Right atrium auricular region (tissue), 2 donors: ENCODE measurements around the gene PBX2. TPM values are rescaled to one million over a fixed set of nuclear protein-coding genes. Genes with fewer than 3 reads are reported as not detected.

Source experiments
- DNase-seq: peaks from one replicate; pipeline ENCODE4 v3.0.0-alpha.2; 2019; ENCODE audit warnings: low spot score
- H3K27ac ChIP-seq, 2 donors: fragments of 200-600 bp; sonication (generic); 1 replicate in 1 of 2; 2 replicates in 1 of 2; pipeline ENCODE4 v1.5.1; 2016 to 2019
- H3K27me3 ChIP-seq, 2 donors: fragments of 200-600 bp; sonication (generic); one replicate each; pipeline versions ENCODE4 v1.5.1 to v1.6.0; 2017 to 2019
- H3K36me3 ChIP-seq: fragments of 200-600 bp; sonication (generic); one replicate; pipeline ENCODE4 v1.5.1; 2016
- H3K4me1 ChIP-seq, 2 donors: fragments of 200-600 bp; sonication (generic); one replicate each; pipeline versions ENCODE4 v1.5.1 to v1.6.0; 2017 to 2019
- H3K4me3 ChIP-seq, 2 donors: fragments of 200-600 bp; sonication (generic); 1 replicate in 1 of 2; 2 replicates in 1 of 2; pipeline ENCODE4 v1.5.1; 2017 to 2019; ENCODE audit warnings: mild to moderate bottlenecking in 1 of 2, moderate library complexity in 1 of 2
- H3K9me3 ChIP-seq, 2 donors: fragments of 200-600 bp; sonication (generic); one replicate each; pipeline ENCODE4 v1.5.1; 2019
- total RNA-seq, 2 donors: library from RNA; depleted of rRNA; stranded (reverse); fragments of >200 nt; gene quantifications; one replicate each; pipeline ENCODE4 v1.1.0, GENCODE V29; 2016
- TF ChIP-seq, protein P1 (sequence below), 2 donors: fragments of 200-600 bp; sonication (generic); IDR thresholded peaks; one replicate each; pipeline ENCODE4 v1.5.1; 2019; ENCODE audit warnings: antibody characterized with exemption in 2 of 2

Gene PBX2
- total RNA-seq, 2 donors from 2014 or later: 26.0 to 32.5 TPM

DNA sequence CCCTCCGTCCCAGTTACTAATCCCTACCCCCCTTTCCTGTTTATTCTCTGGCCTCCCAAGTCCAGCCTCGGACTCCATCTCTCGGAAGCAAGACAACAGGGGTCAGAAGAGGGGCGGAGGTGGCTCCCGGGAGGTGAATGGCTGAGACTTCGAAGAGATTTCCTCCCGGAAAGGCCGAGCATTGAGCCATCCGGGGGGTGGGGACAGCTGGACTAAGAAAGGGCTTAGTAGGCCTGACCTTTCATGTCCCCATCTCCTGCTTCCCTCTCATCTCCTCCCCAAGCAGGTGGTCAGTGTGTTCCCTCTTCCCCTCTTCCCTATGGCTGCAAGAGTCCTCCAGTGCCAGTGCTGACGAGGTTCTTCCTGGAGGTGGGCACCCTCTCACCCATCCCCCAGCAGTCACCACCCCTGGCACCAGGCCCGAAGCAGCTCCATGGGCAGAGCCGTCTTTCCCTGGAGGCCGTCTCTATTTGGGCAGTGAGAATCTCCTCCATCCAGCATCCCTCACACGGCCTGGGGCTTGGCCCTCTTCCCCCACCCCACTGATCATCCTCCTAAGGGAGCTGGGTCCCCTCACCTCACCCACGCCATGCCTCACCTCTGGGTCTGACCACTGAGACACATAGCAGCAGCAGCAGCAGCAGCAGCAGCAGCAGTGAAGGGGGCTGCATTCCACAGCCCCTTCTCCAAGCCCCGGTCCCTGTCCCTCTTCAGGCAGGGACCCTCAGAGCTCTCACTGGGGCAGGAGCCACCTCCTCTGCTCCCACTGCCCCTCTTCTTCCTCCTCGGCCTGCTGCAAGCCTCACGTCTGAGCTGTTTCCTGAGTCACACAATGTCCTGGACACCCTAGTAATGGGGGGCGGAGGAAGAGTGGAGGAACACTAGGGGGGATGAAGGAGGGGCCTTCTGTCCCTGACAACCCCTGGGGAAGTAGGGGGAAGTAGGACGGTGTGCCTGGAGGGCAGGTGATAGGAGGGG, 33.5 kb upstream of the PBX2 start, which contains the start of gene NOTCH4:
TSS of gene NOTCH4 (minus strand) at position 810 of the 978 bp plus-strand sequence. CDS start at position 671, 139 bp downstream.
- TF ChIP-seq, protein P1, sequence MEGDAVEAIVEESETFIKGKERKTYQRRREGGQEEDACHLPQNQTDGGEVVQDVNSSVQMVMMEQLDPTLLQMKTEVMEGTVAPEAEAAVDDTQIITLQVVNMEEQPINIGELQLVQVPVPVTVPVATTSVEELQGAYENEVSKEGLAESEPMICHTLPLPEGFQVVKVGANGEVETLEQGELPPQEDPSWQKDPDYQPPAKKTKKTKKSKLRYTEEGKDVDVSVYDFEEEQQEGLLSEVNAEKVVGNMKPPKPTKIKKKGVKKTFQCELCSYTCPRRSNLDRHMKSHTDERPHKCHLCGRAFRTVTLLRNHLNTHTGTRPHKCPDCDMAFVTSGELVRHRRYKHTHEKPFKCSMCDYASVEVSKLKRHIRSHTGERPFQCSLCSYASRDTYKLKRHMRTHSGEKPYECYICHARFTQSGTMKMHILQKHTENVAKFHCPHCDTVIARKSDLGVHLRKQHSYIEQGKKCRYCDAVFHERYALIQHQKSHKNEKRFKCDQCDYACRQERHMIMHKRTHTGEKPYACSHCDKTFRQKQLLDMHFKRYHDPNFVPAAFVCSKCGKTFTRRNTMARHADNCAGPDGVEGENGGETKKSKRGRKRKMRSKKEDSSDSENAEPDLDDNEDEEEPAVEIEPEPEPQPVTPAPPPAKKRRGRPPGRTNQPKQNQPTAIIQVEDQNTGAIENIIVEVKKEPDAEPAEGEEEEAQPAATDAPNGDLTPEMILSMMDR (IDR thresholded peaks at IDR 0.05): no peak
- peak within 1 kb of the TSS; percentile 67 to 73 for H3K27ac ChIP-seq
- no peaks in the 10 kb centered on the region for H3K27me3 ChIP-seq
- H3K36me3 ChIP-seq: no peaks in the 10 kb centered on the region
- H3K4me1 ChIP-seq: peaks cover 0 to 5% of the 10 kb centered on the region in 2 donors
- no peaks in the 10 kb centered on the region for H3K9me3 ChIP-seq
- peak within 1 kb of the TSS; percentile 33 to 37 for H3K4me3 ChIP-seq
- DNase-seq: no peak

DNA sequence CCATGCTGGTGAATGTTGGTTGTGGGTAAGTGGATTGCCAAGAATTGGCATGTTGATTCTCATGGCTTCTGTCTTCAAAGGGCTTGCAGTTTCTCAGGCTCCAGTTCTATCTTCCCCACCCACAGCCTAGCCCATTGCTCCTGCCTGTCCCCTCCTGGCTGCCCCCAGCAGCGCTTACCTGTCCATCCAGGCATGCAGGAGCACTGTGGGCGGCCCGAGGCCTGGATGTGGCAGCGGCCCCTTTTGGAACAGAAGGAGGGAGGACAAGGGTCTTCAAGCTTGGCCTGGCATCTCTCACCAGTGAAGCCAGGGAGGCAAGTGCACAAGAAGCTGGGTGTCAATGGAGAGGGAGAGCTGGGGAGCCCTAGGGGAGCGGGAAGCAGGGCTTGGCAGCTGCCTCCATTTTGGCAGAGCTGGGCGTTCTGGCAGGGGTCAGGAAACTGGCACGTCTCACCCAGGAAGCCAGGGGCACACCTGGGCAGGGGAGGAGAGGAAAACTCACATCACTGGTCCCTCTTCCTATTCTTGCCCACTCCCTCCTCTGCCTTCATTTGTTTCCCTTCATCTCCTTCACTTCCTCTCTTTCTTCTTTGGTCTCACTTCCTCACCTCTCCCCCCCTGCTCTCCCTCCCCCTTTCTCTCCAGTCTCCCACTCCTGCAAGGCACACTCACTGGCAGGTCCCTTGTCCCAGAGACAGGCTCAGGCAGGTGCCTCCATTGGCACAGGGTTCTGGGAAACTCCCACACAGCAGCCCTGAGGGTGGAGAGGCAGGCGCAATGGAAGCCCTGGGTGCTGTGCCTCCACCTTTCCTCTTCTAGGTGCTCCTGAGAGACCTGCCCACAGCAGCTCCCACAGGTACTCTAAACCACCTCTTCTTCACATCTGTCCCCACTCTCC, 32.6 kb upstream of the PBX2 start:
- H3K9me3 ChIP-seq: no peaks in the 10 kb centered on the region
- peak overlapping the region; percentile 4 to 37 for H3K4me3 ChIP-seq
- no peaks in the 10 kb centered on the region for H3K36me3 ChIP-seq
- TF ChIP-seq, protein P1 (IDR thresholded peaks at IDR 0.05): no peak
- no peak for DNase-seq
- peak overlapping the region; percentile 67 to 73 for H3K27ac ChIP-seq
- H3K4me1 ChIP-seq: peaks cover 0 to 5% of the 10 kb centered on the region in 2 donors
- H3K27me3 ChIP-seq: no peaks in the 10 kb centered on the region

DNA sequence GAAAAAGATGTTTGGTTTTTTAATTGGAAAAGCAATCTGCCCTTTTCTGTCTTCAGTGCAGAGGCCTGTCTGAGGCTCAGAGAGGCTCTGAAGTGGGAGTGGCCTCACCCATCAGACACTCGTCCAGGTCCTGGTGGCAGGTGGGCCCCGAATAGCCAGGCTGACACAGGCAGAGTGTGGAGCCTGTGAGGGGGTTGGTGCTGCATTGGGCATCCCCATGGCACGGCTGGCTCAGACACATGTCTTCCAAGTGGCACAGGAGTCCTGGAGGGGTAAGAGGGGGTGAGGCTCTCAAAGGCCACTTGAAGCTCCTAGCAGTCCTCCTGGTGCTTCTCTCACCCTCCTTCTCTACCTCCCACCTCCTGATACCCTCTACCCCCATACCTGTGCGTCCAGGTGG, 30.0 kb upstream of the PBX2 start:
- TF ChIP-seq, protein P1 (IDR thresholded peaks at IDR 0.05): no peak
- DNase-seq: no peak
- no peaks in the 10 kb centered on the region for H3K36me3 ChIP-seq
- H3K9me3 ChIP-seq: no peaks in the 10 kb centered on the region
- H3K4me3 ChIP-seq: no peak overlapping the region
- H3K27ac ChIP-seq: no peak overlapping the region
- H3K27me3 ChIP-seq: no peaks in the 10 kb centered on the region
- peaks cover 0 to 5% of the 10 kb centered on the region in 2 donors for H3K4me1 ChIP-seq

DNA sequence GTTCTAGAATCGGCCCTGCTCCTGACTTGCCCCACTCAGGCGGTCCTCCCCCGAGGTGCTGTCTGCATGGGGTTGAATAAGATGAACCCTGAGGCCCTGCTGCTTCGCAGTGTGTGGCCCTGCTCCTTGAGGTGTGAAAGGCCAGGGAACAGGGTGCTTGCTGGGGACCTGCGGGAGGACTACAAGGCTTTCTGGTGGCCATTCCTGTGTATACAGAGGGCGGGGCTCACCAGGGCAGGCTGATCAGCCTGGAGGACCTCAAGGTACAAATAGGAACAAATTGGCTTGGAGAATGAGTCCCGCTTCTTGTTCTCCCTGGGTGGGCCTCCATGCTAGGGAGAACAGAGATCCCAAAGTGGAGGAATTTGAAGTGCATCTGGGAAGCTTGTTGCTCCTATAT, 28.2 kb upstream of the PBX2 start:
- Histone ChIP-seq H3K36me3 (no peaks in the 10 kb centered on the region), H3K27ac (no peak overlapping the region), H3K4me1 (peaks cover 0 to 5% of the 10 kb centered on the region in 2 donors), H3K27me3 (no peaks in the 10 kb centered on the region), H3K4me3 (no peak overlapping the region), H3K9me3 (no peaks in the 10 kb centered on the region)
- TF ChIP-seq, protein P1 (IDR thresholded peaks at IDR 0.05): no peak
- DNase-seq: no peak

DNA sequence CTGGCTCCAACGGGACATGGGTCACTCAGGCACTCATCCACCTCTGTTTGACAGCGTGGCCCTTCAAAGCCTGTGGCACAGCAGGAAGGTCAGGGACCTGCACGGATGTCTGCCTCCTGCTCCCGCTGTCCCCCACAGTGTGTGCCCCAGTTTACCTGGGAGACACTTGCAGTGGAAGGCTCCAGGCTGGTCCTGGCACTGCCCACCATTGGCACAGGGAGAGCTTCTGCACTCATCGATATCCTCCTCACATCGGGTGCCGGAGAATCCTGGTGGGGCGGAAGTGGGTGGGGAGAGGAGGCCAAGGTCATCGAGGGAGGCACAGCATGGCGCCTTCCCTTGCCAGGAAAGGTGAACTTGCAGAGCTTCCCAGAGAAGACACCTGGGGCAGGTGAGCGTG, 27.0 kb upstream of the PBX2 start:
- no peak overlapping the region for H3K4me3 ChIP-seq
- H3K4me1 ChIP-seq: no peaks in the 10 kb centered on the region
- no peak overlapping the region for H3K27ac ChIP-seq
- TF ChIP-seq, protein P1 (IDR thresholded peaks at IDR 0.05): no peak
- no peaks in the 10 kb centered on the region for H3K36me3 ChIP-seq
- H3K27me3 ChIP-seq: no peaks in the 10 kb centered on the region
- no peak for DNase-seq
- no peaks in the 10 kb centered on the region for H3K9me3 ChIP-seq
